GM18517 (cell line): ENCODE measurements around the gene PDZD7.

Source experiments
- ATAC-seq: cut with Tn5 transposase; IDR thresholded peaks from one replicate; pipeline ENCODE4 v1.9.1; 2021; ENCODE audit warnings: mild to moderate bottlenecking, moderate library complexity; ENCODE audit not compliant: unreplicated experiment

PDZD7 gene

DNA sequence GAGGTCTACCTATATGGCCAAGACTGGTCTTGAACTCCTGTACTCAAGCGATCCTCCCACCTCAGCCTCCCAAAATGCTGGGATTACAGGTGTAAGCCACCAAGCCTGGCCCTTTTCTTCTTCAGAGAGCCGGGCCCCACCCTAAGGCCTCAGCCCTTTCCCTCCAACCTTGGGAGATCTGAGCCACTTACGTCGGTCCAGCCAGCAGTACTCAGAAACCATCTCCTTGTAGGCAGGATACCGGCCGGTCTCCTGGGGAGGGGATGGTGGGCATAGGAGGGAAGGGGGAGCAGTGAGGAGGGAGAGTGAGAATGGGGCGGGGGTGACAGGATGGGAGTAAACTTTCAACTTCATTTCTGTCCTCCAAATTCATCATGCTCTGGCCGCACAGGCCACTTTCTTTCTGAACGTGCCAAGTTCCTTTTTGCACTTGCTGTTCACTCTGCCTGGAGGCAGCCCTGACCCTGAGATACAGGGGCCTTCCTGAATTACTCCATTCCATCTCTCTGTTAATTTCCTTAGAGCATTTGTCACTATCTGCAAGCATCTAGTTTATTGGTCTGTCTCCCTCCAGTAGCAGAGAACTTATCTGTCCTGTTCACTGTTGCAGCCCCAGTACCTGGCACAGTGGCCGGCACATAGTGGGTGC is 10.4 kb downstream of the PDZD7 start:
- ATAC-seq: no peak

DNA sequence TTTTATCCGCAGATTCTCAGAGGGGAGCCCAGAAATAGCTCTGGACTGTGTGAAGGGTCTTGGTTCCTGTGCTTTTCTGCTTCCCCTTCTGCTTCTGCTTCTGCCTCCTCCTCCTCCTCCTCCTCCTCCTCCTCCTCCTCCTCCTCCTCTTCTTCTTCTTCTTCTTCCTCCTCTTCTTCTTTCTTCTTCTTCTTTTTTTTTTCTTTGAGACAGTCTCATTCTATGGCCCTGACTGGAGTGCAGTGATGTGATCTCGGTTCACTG is 11.6 kb downstream of the PDZD7 start:
- ATAC-seq: no peak

DNA sequence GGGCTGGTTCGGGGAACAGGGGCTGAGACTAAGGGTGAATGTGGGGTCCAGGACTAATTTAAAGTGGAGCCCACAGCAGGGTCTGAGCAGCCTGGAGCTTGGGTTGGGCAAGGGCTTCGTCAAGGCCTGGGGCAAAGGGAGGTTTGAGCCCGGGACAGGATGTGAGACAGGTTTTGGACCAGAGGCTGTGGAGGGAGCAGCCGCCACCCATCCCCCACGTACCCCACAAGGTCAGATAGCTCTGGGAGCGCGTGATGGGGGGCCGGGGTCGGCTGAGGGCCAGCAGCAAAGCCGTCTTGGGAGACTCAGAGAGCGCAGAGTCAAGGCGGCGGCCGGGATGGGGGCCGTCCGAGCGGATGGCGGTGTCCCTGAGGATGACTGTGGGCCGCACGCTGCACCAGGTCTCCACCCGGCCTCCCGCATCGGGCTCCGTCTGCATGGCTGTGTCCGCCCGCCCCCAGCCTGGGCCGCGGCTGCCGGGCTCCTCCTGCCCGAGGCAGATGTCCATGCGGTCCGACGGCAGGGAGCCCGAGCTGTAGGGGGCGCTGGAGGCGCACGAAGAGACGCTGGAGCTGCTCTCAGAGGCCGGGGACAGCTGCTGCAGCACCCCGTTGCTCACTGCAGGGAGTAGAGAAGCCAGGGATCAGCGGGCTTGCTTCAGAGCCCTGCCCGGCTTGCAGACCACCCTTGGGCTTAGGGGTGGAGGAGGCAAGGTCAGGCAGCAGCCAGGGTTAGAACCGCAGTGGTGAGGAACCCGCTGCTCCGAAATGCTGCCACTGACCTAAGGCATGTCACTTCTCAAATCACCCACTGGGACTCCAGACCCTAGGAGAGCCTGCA is 12.1 kb downstream of the PDZD7 start:
- ATAC-seq: no peak

DNA sequence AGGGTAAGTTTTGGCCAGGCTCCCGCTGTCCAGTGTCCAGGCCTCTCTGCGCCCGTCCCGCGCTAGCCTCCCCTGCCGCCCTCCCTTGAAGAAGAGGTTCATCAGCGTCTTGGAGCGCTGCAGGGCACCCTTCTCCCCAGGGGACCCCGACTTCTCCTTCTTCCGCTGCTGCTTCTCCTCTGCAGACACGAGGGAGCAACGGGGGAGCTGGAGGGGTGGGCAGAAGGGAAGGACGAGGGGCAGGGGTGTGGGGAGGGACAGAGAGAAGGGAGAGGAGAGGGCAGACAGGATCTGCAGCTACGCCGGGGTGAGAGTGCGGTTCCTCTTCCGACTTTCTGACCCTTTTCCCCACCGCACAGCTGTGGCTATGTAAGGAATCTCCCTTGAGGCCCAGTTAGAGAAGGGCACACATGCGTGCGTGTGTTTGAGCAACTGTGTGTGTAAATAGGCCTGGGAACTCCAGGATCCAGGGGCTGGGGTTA is 12.8 kb downstream of the PDZD7 start:
- ATAC-seq: no peak

DNA sequence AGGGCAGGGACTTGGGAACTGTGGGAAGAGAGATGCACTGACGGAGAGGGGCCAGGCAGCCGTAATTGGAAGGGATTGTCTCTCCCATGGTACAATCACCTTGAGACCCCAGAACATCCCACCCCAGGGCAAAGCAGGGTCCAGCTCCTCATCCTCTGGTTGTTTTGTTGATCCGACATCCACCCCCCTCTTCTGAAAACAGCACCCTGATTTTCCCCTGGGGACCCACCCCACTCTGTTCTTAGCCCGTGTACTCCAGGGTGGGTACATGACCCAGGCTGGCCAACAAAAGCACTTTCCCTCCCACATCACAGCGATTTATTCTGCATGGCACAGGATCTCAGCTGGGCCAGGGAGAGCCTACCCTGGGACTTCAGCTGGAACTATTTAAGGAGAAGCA is 14.1 kb downstream of the PDZD7 start:
- ATAC-seq: no peak

DNA sequence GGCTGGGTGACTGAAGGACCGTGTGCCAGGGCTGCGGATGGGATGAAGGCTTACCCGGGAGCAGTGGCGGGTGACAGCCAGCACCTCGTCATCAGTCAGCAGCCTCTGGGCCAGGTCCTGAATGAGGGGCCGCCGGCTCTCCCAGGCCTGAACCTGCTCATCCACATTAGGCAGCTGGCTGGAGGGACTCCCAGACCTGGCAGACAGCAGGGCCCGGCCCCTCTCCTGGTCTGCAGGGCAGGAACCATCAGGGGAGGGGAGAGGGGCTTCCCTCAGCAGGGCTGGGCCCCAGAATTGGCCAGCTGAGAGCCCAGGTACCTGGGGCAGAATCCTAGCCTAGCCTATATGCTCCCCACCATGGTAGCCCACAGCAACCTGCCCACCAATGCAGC is 15.4 kb downstream of the PDZD7 start:
- no peak for ATAC-seq

DNA sequence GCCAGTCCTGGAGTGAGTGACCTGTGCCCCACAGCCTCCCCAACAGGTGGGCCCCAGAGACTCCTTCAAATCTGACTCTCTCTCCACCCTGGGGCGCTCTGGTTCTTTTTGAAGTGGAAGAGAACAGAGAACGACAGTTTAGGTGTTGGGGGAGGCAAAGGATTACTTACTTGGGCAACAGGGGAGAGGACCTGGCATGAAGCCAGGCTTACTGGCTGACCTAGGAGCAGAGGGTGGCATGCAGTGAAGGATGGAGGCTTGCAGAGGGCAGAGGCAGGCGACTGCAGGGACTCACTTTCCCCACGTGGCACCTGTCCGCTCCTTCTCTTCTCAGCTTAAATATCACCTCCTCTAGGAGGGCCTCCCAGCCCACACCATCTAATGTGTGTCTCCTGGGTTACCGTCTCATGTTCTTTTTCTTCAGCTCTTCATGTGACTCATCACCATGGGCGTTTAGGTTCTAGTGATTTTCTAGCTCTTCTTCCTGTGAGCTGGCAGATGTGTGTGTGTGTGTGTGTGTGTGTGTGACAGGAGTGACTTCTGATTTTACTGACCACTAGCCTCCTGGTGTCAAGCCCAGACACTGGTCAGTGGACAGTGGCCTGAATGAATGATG is 15.9 kb downstream of the PDZD7 start:
- ATAC-seq: no peak

DNA sequence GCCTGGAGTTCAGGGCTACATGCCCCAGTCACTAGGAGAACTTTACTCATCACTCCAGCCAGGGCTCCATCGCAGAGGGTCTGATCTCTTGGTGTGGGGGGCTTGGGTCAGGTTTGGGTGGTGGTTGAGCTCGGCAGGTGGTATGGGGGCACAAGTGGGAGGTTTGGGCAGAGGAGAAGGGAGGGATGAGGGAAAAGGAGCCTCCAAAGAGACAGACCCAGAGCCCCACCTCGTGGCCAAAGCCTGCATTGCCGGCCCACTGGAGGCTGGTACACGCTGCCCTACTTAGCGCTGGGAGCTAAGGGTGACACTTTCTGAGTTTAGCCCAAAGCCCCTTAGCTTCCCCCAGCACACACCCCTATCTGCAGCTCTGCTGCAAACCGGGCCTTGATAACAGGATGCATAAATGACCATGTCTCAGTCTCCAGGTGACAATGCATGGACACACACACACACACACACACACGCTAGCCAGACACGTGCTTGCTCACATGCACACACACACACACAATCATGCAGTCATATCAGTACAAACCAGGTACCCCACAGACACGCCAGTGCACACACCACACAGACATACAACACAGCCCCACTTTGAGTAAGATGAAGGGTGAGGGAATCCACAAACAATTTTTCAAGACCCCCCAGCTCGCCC is 16.6 kb downstream of the PDZD7 start:
- ATAC-seq: no peak

DNA sequence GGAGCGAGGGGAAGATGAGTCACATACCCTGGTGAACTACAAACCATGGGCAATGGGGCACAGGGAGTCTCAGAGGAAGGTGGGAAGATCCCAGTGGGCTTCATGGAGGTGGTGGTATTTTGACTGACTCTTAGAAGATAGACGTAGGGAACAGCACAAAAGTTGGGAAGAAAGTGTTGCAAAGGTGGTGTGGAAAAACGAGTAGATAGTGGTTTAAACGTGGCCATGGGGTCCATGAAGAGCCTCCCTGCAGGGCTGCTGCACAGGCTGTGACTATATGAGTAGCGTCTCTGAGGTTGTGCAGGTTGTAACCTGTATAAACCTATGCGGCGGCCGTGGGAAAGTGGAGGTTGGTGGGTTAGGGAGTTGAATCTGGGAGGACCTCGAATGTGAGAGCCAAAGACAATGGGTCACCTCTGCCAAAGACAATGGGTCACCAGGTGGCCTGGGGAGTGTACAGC is 17.5 kb downstream of the PDZD7 start:
- ATAC-seq: no peak

DNA sequence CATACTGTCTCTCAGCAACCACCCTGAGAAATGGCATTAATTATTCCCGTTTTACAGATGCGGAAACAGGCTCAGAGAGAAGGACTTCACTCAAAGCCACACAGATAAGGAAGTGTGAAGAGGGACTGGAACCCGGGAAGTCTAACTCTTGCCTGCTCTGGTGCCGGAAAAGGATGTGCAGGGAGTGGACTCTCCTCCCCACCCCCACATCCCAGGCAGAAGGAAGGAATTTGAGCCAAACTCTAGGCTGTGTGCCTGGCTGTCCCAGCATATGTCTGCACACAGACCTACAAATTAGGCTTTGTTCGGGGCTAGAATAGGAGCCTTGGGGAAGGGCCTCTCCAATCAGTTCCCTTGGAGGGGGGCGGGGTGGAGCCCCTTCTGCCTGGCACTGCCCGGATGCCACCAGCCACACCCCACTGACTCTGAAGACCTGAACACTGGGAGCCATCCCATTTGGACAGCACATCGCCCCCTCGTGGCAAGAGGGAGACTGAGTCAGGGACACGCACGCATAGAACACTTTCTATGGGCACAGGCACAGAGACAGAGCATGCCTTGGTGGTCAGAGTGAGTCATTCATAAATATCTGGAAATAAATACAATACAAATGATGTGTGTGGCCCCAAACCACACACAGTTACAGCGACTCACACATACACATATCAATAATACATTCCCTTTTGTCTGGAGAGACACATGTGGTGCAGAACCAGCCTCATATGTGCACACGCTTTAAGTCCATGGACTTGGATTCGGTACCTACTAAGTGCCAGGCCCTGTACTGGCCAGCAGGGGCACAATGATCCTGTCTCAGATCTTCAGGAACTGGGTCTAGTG is 18.2 kb downstream of the PDZD7 start:
- peak; percentile 80 for ATAC-seq

DNA sequence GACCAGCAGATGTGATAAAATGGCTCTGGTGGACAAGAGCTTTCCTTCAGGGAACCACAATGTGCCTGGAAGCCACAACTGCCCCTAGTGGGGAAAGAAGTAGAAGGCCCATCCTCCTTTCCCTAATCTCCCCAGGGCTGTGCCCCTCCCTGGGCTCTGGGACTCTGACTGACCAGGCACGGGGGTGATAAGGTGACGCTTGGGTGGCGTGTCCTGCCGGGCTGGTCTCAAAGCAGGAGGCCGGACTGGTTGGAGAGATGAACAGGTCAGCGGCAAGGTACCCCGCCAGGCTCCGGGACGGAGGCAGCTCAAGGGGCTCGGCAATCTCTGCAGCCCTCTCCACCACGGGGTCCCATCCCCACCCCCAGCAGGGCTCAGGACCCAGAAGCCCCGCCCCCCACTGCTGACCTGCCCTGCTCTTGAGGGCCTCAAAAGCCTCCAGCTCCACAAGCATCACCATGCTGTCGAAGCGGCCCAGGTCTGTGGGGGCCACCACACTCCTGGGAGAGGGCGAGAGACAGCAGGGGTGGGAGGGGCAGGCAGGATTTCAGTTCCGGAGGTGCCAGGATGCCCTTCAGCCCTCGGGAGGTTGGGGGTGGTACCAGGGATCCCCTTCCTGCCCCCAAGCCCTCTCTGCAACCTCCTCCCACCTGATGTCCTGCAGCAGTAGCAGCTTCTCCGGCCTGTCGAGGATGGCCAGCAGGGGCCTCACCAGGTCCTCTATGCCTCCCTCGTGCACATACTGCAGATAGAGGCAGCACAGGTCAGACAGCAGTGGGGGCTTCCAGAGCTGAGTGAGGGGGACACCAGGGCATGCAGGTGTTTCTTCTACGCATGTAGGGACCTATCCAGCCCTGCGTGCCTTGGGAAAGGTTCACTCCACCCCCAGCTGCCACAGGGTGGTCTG is 19.2 kb downstream of the PDZD7 start:
- ATAC-seq: no peak

DNA sequence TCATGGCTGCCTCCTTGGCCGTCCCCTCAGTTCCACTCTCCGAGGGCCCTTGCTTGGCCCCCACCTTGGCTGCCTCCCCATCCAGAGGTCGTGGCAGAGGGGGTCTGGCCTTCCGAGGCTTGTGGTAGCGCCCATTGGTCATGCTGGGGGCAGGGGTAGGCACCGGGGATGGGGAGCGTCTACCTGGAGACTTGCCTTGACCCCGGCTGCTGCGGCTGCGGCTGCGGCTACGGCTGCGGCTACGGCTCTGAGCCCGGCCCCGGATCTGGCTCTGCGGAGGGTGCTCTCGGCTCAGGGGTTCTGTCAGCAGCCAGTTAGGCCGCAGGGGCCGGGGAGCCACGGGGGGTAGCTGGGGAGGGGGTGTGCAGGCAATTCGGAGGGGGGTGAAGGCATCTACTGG is 20.6 kb downstream of the PDZD7 start:
- no peak for ATAC-seq

DNA sequence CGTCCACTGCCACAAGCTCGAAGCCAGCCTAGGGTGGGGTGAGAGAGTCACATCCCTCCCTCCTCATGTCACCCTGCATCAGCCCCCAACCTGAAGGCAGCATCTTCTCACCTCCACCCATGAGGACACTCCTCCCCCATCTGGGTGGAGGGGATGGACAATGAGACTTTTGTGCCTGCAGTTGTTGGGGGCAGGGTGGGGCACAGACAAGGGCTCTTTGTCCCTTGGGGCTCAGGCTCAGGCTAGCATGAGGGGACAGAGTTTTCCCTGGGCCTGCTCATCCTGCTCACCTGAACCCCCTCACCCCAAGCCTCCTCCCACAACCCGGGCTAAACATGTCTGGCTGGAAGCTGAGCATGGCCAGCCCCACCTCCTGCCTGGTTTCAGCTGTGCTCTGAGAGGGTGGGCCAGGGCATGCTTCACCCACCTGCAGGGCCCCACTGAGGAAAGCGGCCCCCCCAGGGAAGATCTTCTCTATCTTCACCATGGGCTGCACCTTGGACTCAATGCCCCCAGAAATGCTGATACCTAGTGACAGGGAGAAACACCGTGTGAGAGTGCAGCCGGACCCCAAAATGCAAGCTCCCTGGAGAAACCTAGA is 22.0 kb downstream of the PDZD7 start:
- ATAC-seq: no peak

DNA sequence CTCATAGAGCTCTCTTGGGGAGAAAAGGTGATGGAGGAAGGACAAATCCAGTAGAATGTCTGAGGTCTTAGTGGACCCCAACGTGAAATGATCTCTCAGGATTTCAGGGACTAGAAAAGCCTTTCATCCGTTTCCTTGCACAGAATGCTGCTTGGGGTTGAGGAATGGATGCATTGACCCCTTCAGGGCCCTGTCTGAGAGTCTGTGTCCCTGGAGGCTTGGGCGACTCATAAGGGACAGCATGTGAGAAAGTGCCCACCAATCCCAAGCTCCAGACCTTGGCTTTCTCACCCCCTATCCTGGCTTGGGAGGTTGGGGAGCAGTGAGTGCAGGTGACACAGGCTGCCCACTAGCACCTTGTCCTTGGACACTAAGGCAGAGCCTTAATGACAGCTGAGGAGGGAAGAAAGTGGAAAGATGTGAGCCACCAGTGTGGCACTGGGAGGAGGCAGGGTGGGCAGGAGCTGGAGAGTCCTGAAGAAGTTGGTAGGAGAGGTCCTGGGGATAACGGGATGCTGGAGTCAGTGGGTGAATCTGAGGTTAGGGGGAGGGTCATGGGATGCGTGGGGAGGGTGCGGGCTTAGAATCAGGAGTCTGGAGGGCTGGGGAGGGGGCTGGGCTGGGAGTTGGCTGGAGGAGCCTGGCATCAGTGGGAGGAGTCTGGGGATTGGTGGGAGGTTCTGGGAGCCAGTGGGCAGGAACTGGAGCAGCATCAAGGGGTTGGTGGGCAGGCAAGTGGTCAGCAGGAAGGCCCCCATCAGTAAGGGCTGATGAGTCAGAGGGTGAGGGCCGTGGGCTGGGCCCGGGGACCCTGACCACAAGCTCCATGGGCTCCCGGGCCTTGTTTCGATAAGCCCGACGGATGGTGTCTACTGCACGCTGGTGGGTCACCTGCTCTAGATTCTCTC is 22.8 kb downstream of the PDZD7 start:
- no peak for ATAC-seq

DNA sequence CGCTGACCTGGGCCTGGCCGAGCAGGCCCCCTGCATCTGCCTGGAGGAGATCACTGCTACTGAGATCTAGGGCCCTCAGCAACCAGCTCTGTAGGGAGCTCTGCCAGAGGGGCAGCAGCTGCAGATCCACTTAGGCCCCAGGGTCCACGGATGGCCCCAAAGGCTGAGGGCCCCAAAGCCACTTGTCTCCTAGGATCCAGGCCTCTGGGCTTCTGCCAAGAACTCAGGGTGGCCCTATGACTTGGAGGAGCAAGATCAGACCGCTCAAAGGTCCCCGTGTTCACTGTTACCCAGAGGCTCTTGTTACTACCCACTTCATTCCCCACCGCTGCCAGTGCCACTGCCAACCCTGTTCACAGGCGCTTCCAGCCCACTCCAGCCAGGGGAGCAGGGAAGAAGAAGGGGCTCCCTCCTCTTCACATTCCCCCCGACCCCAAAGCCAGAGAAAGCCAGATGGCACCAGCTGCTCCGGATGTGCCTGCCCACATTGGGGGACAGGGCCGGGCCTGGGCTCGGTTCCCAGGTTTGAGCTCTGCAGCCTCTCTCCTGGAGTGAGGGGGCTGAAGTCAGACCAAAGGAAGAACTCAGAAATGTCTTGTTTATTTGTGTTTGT is 23.7 kb downstream of the PDZD7 start:
- ATAC-seq: no peak

DNA sequence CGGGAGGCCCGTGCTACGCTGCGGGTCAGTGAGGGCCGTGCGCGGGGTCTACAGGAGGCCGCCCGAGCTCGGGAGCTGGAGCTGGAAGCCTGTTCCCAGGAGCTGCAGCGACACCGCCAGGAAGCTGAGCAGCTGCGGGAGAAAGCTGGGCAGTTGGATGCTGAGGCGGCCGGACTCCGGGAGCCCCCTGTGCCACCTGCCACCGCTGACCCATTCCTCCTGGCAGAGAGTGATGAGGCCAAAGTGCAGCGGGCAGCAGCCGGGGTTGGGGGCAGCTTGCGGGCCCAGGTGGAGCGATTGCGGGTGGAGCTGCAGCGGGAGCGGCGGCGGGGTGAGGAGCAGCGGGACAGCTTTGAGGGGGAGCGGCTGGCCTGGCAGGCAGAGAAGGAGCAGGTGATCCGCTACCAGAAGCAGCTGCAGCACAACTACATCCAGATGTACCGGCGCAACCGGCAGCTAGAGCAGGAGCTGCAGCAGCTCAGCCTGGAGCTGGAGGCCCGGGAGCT is 24.3 kb downstream of the PDZD7 start:
- ATAC-seq: no peak

DNA sequence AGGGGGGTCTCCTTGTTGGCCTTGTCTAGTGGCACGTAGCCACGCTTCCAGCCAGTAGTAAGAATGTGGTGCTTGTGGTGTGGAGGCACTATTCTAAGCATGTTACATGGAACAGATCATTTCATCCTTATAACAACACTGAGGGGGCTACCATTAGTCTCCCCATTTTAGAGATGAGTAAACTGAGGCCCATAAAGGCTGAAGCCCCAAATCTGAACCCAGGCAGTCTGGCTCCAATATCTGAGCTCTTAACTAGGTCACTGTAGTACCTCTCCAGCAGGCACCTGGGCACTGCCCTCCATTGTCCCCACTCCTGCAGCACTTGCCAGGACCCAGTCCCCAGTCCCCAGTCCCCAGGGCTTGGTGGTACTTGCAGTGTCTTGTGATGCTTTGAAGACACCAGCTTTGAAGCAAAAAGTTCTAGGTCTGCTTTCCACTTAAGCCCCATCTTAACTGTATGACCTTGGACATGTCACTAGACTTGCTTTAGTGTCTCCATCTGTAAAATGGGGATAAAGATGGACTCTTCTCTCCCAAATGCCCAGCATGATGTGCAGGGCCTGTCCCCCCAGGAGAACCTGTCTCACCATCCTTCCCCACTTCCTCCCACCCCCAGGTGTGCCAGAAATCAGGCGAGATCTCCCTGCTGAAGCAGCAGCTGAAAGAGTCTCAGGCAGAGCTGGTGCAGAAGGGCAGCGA is 24.9 kb downstream of the PDZD7 start:
- no peak for ATAC-seq
